Thyroid gland (tissue), 4 donors: ENCODE results near the gene MITF.

ENCODE experiments used
- POLR2A ChIP-seq, 2 donors: fragments of 450-650 bp; IDR thresholded peaks; one replicate each; pipeline ENCODE4 v1.6.1; 2017; ENCODE audit warnings: antibody characterized with exemption in 2 of 2, mild to moderate bottlenecking in 2 of 2, moderate library complexity in 1 of 2
- TF ChIP-seq, protein P1 (sequence below), 6 experiments: fragments of 200-600 bp in 3 of 6; fragments of 450-650 bp in 3 of 6; sonication (generic) in 3 of 6; IDR thresholded peaks; one replicate each; pipeline ENCODE4 v1.5.1; 2016 to 2019; ENCODE audit warnings: antibody characterized with exemption in 6 of 6, mild to moderate bottlenecking in 2 of 6, inconsistent platforms in 1 of 6, moderate library complexity in 1 of 6

DNA sequence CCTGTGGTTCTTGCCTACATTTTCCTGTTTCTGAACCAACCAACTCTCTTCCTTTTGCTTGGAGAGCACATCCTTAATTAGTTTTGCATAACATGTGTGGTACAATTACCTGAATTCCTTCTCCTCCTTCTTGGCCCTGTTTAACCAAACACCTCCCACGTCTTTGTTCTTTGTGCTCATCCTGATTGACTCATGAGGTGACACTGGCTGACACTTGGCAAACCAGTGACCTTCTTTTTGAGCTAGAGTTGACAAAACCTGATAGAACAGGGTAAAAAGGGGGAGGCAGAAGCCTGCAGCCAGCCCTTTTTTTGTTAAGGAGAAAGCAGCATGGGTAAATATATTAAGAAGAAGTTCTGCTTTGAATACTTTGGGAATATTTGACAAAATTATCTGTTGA is 161.1 kb downstream of the MITF start:
- TF ChIP-seq, protein P1, sequence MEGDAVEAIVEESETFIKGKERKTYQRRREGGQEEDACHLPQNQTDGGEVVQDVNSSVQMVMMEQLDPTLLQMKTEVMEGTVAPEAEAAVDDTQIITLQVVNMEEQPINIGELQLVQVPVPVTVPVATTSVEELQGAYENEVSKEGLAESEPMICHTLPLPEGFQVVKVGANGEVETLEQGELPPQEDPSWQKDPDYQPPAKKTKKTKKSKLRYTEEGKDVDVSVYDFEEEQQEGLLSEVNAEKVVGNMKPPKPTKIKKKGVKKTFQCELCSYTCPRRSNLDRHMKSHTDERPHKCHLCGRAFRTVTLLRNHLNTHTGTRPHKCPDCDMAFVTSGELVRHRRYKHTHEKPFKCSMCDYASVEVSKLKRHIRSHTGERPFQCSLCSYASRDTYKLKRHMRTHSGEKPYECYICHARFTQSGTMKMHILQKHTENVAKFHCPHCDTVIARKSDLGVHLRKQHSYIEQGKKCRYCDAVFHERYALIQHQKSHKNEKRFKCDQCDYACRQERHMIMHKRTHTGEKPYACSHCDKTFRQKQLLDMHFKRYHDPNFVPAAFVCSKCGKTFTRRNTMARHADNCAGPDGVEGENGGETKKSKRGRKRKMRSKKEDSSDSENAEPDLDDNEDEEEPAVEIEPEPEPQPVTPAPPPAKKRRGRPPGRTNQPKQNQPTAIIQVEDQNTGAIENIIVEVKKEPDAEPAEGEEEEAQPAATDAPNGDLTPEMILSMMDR (IDR thresholded peaks at IDR 0.05), result no peak
- no peak for TF ChIP-seq POLR2A (IDR thresholded peaks at IDR 0.05)
